Gastrocnemius medialis (tissue), 4 donors: ENCODE results near the gene ANXA4.

Experiments
- CTCF ChIP-seq, 5 experiments: fragments of 450-650 bp in 3 of 5; fragments of 200-600 bp in 2 of 5; sonication (generic) in 2 of 5; IDR thresholded peaks in 4 of 5; conservative IDR thresholded peaks in 1 of 5; 1 replicate in 4 of 5; 2 replicates in 1 of 5; pipeline ENCODE4 v1.5.1; 2016 to 2019; ENCODE audit warnings: antibody characterized with exemption in 5 of 5, mild to moderate bottlenecking in 3 of 5, moderate library complexity in 3 of 5
- POLR2A ChIP-seq, 2 donors: fragments of 450-650 bp; IDR thresholded peaks; one replicate each; pipeline ENCODE4 v1.6.1; 2017; ENCODE audit warnings: antibody characterized with exemption in 2 of 2, mild to moderate bottlenecking in 2 of 2, moderate library complexity in 2 of 2

DNA sequence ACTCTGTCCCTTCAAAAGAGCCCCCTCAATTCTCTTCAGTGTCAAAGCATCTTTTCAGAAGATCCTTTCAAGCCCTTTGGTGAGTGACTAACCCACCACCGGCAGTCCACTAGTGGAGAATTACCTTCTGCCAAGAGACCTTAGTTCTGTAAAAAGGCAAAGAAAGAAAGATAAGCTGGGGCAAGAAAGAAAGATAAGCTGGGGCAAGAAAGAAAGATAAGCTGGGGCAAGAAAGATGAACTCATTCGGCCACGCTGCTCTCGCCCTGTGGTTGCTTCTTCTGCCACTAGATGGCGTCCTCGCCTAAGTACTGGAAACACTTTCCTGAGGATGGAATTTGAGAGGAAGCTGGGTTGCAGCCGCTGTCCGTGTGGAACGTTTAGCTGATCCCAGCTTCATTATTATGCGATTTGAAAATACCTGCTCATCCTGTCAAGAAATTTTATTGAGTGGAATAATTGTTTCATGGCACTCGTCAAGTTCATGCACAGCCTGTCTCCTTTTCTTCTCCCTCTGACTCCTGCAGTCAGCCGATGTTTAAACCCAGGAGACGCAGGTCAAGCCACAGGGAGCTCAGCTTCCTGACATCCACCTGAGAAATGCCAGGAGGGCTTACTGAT lies 17.3 kb upstream of the ANXA4 start:
- TF ChIP-seq CTCF (IDR thresholded peaks at IDR 0.05 in 4 of 5, conservative IDR thresholded peaks at IDR 0.05 in 1 of 5) (peak; percentile 94 to 96 (median 96)), POLR2A (IDR thresholded peaks at IDR 0.05) (no peak)
